CD4-positive, alpha-beta T cell treated with Interleukin-15 for 4 hours (primary cell): ENCODE results near the gene NF2.

Experiments
- DNase-seq: peaks from one replicate; pipeline ENCODE4 v3.0.0-alpha.2; 2020; ENCODE audit warnings: low spot score

The NF2 gene

DNA sequence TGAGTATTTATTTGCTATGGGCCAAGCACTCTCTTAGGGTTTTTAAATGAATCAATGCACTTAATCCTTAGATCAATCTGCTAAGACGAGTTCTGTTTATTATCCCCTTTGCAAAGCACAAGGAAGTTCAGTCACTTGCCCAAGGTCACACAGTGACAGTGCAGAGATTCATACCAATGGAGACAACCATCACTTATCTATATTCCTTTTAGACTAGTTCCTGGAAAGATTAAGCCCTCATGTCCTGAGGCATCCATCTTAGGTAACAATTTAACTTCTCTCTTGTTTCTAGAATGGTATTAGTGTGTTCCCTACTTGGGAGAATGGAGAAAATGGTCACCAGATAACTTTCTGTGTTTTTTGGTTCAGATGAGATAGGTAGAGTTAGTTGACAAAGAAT, 28.3 kb downstream of the NF2 start:
- DNase-seq, result no peak

GRCh38 chr22:29632672-29633071, 29.2 kb downstream of the NF2 start:
- no peak for DNase-seq

- no peak for DNase-seq
These were observed 30.3 kb downstream of the NF2 start for GRCh38 chr22:29633514-29634312.

- DNase-seq, result no peak
These were observed 31.4 kb downstream of the NF2 start for GRCh38 chr22:29634847-29635246.

DNA sequence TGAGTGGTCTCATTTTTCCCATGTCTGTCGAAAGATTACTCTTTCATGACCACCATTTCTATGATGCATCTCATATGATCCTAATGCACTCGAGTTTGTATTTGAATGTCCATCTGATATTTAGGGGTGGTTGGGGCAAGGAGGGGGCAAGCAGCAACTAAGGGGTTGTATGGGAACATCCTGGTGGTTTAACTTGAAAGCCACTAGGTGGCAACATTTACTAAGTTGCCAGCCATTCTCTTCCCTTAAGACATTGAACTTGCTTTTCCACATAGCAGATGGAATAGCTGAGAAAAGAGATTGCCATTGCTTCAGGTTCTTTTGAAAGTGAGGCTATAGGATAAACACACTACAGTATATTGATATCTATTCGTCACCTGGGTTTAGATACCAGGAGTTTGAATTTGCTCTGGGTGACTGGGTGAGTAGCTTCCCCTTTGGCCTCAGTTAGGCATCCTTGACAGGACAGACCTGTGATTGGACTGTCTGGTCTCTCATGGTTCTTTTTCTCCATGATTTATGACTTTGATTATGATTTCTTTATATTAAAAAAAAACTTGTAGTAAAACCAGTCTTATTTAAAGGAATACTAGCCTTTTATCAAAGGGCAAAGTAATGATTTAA, 32.4 kb downstream of the NF2 start:
- no peak for DNase-seq

DNA sequence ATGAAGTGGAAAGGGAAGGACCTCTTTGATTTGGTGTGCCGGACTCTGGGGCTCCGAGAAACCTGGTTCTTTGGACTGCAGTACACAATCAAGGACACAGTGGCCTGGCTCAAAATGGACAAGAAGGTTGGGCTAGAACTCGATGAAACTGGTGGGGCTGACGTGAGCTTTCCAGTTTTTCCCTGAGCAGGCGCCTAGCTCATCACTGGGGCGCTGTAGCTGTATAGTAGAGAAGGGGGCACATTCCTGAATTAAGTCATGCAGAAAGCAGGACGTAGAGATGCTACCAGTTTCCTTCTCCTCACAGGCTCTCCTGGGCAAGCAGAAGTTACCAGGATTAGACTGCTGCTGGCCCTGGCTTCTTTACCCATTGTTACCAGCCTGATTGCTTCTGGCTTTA, 33.3 kb downstream of the NF2 start:
- DNase-seq, result no peak

DNA sequence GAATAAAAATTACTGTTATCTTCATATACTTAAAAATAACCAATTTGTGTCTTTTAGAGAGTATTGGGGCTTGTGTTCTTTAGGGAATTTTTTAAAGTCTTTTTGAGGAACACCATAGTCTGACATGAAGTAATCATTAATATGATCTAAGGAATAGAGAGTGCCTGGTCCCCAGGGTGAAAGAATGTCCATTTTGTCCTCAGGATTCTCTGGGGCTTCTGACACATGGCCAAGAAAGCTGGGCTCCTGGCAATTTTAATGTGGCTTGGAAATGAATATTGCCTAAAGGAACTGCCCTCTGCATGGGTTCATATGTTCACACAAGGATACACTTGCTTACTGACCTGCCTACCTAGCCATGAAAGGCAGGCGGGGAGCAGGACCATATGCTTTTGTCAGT, 33.7 kb downstream of the NF2 start:
- no peak for DNase-seq

DNA sequence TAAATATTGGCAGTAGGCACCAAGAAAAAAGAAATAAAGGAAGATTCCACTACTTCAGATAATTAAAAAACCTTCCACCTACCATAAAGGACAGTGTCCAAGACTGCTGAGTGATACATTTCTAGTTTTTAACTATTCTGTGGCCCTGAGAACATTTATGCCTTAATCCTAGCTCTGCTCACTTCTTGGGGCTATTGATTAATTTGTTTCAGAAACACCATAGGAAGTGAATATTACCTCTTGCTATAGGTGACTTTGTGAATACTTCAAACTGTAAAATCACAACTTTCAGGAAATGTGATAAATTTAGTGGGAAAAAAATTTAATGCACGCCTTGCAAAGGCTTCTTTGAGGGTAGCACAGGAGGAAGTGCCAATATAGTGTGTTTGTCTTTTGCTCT, 35.2 kb downstream of the NF2 start:
- DNase-seq, result no peak

- DNase-seq, result no peak
These were observed 35.7 kb downstream of the NF2 start for GRCh38 chr22:29639096-29639495.

GRCh38 chr22:29641042-29641699, 37.7 kb downstream of the NF2 start:
- DNase-seq, result no peak

DNA sequence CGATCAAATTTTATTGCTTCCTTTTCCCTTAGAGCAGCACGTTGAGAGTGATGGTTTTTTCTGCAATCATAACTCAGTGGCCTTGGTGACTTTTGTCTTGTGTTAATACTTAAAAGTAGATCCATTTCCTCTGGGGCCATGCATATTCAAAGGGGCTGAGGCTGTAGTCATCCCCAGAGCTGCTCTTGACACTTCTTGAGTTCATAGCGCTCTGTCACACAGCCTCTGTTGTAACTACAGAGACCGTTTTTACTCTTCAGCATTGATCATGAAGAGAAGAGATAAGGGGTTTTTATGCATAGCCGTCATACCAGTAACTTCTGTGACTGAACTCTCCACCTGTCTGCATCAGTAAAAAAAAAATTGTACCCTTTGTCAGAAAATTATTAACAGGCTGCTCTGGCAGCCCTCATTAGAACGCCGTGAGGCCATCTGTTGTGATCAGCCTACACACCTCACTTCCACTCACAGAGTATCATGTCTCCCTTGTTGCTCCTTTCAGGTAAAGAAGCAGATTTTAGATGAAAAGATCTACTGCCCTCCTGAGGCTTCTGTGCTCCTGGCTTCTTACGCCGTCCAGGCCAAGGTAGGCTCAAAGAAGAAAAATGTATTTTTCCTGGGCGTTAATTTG, 38.4 kb downstream of the NF2 start:
- no peak for DNase-seq

DNA sequence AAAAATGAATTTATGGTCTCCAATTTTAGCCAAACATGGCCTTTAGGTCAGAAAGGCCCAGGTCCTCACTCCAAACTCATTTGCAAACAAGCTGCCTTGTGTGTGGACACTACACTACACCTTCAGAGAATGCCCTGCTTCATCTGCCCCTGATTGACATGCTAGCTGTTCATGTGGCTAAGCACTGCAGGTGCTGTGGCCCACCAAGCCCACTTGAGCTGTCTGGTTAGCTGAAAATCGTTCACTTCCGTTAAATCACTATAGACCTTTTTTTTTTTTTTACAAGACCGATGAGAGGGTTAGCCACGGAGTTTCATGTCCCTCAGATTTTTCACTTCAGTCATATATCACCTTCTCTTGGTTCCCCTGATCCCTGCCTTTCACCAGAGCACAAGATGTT, 39.3 kb downstream of the NF2 start:
- DNase-seq, result no peak

DNA sequence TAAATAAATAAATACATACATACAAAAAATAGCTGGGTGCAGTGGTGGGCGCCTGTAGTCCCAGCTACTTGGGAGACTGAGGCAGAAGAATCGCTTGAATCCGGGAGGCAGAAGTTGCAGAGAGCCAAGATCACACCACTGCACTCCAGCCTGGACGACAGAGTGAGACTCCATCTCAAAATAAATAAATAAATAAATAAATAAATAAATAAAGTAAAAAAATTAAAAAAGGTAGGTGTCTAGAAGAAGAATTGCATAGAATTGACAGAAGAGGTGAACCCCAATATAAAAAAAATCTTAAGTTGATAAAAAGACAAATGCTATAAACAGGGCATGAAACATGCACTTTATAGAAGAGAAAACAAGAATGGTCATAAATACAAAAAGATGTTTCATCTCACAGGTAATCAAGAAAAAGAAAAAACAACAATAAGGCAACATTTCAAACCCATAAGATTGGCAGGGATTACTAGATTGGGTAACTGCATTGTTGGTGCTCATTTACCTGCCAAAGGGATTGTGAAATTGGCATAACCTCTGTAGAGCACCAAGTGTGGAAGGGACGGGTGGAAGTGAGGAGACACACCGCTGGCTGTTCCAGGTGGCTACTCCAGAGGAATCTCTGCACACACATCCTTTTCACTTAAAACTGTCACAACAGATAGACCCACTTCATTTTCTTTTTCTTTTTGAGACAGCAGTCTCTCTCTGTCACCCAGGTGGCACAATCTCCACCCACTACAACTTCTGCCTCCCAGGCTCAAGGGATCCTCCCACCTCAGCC, 44.7 kb downstream of the NF2 start:
- no peak for DNase-seq

DNA sequence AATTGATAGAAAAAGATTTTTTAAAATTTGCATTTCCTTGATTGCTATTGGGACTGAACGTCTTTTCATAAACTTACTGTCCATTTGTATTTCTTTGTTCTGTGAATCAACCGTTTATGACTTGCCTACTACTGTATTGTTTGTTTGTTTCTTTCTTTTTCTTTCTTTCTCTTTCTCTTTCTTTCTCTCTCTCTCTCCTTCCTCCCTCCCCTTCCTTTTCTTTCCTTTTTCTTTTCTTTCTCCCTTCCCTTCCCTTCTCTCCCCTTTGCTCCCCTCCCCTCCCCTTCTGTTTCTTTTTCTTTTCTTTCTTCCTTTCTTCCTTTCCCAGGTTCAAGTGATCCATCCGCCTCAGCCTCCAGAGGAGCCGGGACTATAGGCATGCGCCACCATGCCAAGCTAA, 46.9 kb downstream of the NF2 start:
- no peak for DNase-seq

GRCh38 chr22:29651652-29652051, 48.2 kb downstream of the NF2 start:
- DNase-seq, result no peak

GRCh38 chr22:29654420-29654819, 51.0 kb downstream of the NF2 start:
- no peak for DNase-seq

DNA sequence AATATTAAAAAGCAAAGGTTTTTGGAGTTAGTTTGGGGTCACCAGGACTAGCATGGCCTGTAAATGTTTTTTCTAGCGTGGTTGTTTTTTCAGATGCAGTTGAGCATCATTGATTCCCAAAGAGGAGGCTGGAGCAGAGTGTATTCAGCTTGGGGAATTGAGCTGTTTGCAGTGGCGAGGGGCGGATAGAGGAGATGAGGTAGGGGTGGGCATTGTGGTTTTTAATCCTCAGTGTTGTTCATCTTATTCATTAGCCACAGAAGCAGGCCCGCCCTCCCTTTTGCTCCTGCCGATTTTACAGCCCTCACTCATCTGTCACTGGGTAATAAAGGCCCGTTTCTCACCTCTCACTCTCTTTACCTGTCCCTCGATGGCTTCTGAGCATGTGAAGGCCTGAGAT, 51.4 kb downstream of the NF2 start:
- DNase-seq, result no peak

DNA sequence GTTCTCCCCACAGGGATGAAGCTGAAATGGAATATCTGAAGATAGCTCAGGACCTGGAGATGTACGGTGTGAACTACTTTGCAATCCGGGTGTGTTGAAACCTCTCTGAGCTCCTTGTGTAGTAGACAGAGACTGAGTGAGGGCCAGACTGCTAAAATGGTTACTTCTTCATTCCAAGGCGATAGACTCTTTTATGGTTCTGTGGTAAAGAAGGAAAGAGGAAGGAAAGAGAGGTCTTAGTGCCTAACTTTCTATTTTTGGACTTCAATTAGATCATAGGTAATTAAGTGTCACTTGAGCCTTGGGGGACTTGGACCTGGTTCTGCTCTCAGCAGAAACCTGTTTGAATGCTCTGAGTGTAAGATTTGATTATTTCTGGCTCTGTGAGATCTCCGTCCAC, 54.7 kb downstream of the NF2 start:
- no peak for DNase-seq

DNA sequence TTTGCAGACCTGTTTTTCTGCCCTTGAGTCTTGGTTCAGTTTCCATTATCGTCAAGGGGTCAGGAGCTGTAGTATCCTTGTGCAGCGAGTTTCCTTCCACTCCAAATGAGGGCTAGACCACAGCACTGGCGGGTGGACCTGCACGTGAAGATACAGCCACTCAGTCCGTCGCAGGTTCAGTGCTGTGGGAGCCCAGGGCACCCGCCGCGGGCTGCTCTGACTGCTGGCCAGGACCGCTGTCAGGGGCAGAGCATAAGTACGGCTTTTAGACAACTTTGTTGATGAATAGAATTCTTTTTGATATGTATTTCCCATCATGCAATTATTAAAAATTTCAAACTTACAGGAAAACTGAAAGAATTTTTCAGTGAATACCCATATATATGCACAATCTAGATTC, 56.6 kb downstream of the NF2 start:
- no peak for DNase-seq

DNA sequence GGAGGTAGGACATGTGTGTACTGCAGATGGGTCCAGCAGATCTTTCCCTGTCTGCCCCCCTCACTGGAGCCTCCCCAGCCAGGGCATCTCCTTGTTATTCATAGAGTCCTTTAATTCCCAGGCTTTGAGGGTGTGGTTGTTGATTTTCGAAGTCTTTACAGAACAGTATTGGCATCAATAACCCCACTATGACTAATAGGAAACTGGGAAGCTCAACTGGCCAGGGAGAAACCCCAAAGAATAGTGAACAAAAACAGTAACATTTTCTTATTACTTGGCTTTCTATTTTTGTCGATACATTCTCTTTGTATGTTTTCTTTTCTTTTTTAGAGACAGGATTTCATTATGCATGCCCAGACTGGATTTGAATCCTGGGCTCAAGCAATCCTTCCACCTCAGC, 57.9 kb downstream of the NF2 start:
- DNase-seq, result no peak

DNA sequence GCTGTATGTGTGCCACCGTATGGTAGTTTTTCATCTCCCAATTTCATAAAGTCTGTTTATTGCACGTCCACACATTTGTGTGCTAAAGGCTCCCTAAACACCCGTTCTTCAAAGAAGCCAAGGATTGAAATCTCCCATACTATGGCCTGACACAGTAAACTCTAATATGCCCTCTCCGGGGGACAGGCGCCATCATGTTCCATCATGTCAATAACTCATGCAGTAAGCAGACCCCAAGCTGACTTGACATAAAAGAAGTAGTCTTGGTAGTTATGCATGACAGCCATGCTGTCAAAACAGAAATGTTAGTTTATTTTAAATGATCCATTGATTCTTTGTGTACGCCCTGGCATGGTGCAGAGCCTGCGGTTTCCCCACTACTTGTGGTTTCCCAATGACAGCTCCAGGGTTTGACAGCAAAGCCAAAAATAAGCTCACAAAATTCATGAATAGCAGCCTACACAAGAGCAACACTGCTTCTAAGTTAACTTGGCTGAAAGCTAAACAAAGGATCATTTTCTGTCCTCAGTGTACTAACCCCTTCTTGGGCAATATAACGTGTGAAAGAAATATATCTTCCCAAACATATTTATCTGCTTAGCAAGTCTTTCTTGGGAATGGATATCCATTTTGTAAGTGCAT, 59.9 kb downstream of the NF2 start:
- no peak for DNase-seq

- no peak for DNase-seq
These were observed 62.1 kb downstream of the NF2 start for GRCh38 chr22:29665486-29665885.
